HG02870 (cell line): ENCODE measurements around the gene VTI1B.
"Not testable (repeated sequence)": the region's sequence is repeated elsewhere in the genome, so short reads cannot be mapped to it uniquely, and the experiment has no call there.

Experiments
- ATAC-seq: cut with Tn5 transposase; IDR thresholded peaks from one replicate; pipeline ENCODE4 v1.9.1; 2021; ENCODE audit warnings: mild to moderate bottlenecking, moderate library complexity; ENCODE audit not compliant: unreplicated experiment

Gene VTI1B, protein sequence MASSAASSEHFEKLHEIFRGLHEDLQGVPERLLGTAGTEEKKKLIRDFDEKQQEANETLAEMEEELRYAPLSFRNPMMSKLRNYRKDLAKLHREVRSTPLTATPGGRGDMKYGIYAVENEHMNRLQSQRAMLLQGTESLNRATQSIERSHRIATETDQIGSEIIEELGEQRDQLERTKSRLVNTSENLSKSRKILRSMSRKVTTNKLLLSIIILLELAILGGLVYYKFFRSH

DNA sequence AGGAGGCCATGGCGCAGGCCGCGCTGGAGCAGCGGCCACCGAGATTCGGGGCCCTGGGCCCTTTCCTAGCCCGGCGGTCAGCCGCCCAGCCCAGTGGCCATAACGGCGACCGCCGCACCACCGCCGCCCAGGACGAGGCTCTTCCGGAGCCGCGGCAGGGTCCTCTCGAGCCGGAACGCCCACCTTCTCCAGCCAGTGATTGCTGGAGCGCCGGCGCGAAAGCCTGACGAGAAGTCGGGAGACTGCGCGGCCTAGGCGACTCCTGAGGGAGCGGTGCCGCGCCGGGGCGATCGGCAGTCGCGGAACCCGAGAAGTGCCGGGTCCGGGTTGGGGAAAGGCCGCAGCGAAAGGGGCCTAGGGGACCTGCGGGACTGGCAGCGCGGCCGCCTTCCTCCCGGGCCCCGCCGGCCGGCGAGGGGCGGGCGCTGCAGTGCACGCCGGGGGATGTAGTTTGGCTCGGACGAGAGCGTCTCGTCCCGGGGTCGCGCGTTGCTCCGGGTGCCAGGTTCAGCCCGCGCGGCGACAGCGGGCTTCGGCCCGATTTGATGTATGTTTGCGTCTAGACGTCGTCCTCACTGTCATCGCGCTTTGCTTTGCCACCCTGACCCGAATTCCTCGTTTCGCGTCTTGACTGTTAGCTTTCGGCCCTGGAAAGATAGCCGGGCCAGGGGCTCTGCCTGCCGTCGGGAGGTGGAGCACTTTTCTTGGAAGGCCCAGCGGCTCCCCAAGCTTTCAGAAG, at the start of gene VTI1B:
TSS of gene VTI1B (minus strand) at position 153 of the 739 bp plus-strand sequence. CDS start at position 10, 143 bp downstream.
- ATAC-seq, result peak; percentile 77

DNA sequence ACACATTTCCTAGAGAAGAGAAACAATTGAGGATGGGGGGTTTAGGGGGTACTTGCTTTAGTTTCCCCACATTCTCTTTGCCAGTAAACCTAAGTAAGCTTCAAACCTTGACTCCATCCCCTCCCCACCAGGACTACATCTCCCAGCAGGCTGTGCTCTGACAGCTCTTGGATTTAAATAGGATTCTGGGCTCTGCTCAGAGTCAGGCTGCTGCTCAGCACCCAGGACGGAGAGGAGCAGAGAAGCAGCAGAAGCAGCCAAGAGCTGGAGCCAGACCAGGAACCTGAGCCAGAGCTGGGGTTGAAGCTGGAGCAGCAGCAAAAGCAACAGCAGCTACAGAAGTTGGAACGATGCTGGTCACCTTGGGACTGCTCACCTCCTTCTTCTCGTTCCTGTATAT, 47.9 kb upstream of the VTI1B start:
- no peak for ATAC-seq

DNA sequence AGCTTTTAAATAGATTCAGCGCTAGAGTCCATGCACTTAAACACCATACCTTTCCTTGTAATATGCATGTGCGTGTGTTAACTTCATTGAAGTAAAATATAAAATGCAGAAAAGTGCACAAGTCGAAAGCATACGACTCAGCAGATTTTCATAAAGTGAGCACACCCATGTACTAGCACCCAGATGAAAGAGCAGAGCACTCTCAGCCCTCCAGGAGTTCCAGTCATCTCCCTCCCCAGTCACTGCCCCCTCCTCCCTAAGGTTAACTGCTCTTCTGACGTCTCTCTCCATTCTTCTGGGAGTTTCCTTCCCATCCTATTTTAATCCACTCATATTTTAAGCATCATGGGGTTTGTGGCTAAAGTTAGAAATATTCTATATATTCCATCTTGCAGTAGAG, 47.4 kb upstream of the VTI1B start:
- no peak for ATAC-seq

DNA sequence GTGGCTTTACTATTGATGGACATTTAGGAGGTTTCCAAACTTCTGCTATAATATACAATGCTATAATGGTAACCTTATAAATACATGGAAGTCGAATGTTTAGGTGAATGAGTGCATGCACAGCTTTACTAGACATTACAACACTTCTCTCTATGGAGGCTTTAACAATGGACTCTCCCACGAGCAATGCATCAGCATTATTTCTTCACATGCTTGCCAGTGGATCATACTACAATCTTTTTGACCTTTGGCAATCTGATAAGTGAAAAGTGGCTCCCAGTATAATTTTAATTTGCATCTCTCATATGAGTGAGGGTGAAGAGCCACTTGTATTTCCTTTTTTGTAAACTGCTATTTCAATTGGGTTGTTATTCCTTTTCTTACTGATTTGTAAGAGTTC, 45.4 kb upstream of the VTI1B start:
- no peak for ATAC-seq

DNA sequence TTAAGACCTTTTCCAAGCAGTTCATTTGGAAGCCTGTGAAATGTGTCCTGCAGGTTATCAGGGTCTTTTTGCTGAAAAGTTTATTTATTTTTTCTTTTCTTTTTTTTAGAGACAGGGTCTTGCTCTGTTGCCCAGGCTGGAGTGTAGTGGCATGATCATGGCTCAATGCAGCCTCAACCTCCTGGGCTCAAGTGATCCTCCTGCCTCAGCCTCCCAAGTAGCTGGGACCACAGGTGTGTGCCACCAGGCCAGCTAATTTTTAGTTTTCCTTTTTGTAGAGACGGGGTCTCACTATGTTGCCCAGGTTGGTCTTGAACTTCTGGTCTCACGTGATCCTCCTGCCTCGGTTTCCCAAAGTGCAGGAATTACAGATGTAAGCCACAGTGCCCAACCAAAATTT, 45.0 kb upstream of the VTI1B start:
- ATAC-seq, result not testable (repeated sequence)

DNA sequence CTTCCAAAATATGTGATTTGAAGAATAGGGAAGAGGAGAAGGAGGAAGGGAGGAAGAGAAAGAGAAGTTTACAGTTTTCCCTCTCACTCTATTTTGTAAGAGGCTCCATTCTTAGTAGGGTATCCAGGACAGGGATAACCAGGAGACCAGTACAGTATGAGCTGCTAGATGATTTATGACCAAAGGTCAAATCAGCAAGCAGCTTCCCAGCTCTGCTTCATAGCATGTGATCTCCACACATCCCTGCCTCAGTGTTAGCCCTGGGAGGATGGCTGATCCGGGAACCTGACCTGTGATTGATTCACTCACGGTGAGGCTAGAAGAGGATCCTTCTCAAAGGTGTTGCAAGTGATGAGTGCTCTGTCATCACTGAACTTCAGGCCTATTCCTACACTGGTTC, 43.8 kb upstream of the VTI1B start:
- no peak for ATAC-seq

DNA sequence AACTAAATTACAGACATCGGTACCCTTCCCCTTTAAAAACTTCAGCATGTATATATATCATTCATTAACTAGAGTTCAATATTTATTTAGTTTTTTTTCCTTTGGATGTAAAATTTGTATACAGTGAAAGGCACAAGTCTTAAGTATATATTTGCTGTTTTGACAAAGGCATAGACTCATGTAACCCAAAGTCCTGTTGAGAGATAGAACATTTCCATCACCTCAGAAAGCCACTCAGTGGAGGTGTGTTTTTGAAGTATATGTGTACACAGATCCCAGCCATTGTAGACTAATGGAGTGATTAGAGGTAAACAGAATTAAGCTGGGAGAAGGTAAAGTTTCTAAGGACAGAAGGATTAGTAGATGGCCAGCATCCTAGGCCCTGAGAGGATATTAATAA, 42.6 kb upstream of the VTI1B start:
- ATAC-seq, result no peak

DNA sequence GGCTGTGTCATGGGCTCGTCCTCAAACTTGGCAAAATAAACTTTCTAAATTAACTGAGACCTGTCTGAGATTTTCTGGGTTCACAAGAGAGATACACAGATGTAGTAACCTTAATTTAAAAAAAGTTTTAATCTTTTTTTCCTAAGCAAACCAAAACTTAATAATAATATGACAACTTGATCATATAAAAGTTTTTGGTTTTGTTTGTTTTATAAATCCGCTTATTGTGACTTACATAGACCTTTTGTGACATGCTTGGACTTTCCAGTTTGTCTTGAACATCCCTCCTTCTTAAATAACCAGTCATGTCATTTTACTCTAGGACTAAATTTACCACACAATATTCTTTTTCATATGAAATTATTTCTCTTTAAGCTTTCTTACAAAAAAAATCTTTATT, 35.8 kb upstream of the VTI1B start:
- no peak for ATAC-seq

DNA sequence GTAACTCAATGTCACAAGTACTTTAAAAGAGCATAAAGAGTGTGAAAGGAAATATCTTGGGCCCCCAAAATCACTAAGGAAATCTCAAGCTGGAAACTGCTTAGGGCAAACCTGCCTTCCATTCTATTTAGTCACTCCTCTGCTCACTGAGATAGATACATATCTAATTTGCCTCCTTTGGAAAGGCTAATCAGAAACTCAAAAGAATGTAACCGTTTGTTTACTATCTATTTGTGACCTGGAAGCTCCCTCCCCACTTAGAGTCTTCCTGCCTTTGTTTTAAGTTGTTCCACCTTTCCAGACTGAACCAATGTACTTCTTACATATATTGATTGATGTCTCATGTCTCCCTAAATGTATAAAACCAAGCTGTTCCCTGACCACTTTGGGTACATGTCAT, 35.4 kb upstream of the VTI1B start:
- ATAC-seq, result not testable (repeated sequence)

DNA sequence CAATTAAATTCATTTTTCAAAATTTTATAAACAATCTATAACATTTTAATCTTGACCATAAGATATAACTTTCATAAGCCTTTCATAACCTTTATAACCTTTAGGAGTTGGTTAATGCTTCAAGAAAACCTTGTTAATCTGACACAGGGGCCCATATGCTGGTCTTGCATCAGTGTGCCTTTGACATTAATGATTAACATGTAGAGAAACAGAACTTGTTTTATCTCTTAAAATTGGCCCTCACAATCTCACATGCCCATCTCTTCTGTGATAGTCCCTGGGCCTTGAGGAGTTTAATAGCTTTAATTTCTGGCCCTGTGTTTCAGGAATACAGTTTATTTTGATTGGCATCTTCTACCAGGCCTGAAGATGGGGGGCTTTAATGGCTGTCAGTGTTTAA, 34.9 kb upstream of the VTI1B start:
- not testable (repeated sequence) for ATAC-seq

DNA sequence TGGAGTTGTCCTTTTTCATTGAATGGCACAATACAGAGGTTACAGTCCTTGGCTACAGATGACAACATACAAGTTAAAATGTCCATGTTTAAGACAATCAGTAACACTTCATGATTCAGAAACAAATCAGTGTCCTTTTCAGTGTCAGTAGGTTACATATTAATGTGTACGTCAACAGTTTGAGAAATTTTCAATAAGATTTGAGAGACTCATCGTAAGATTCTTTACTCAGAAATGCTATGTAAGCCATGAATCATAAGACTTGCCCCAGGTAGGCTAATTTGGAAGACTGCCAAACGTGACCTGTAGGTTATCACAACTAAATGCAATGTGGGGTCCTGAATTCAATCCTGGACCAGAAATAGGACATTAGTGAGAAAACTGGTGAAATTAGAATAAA, 30.8 kb upstream of the VTI1B start:
- no peak for ATAC-seq

DNA sequence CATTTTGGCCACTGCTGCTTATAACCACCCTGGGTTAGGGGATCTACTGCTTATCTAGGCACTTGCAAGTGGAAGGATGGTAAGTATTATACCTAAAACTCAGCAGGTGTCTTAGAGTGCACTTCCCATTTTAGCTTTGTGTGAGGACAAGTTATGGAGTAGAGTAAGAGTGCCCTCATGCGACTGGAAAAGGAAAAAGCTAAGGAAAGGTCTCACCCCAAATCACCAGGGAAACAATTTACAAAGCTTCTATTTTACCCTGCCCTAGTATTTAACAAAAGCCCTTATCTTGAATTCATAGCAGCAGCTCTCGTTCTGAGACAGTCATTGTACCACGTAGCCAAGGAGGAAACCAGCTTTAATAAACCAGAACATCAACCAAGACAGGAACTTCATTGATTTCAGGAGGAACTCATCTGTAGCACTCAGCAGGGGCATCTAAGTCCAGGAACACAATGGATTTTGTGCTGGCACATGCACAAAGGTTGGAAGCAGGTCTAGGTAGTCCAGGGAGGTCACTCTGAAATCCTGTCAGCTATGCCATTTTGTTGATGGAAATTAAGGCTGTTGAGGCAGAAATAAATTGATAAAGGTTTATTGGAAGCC, 30.2 kb upstream of the VTI1B start:
- ATAC-seq, result no peak

DNA sequence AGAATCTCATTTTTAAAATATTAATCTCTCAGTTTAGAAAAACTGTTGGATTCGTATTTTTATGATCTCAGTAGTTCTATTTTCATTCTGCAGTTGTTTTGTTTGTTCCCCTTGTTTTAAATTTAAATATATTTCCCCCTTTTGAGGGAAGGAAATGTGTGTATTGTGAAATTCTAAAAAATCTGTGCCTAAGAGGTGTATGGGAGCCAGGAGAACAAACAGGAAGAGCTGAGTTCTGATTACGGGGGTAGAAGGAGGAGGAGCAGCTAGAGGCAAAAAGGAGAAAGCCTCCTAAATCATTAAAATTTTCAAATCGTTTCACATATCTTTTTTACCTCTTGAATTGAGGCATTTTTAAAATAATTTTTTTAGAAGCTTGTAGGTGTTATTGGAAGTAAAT, 29.6 kb upstream of the VTI1B start:
- ATAC-seq, result no peak

DNA sequence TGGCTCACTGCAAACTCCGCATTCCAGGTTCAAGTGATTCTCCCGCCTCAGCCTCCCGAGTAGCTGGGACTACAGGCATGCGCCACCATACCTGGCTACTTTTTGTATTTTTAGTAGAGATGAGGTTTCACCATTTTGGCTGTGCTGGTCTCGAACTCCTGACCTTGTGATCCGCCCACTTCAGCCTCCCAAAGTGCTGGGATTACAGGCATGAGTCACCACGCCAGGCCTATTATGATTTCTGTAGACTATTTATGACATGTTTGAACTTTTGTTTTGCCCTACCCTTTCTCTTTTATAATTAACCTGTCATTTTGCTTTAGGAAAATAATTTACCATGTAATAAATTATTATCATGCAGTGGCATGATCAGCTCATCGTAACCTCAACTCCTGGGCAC, 27.1 kb upstream of the VTI1B start, which contains the start of gene RDH12:
TSS of gene RDH12 (plus strand) at position 395 of the 400 bp plus-strand sequence. CDS start 20,757 bp downstream, outside the sequence.
- ATAC-seq, result not testable (repeated sequence)

DNA sequence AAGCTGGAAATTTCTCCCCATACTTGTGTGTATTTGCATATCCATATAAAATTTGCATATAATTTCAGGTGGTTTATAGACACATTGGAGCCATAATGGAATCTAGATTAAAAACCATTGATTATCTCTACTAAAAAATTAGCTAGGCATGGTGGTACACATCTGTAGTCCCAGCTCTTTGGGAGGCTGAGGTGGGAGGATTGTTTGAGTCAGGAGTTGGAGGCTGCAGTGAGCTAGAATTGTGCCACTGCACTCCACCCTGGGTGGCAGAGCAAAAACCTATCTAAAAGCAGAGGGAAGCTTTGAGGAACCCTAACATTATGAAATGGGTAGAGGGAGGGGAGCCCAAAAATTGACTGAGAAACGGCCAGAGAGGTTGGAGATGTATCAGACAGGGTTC, 23.7 kb upstream of the VTI1B start:
- ATAC-seq, result no peak

DNA sequence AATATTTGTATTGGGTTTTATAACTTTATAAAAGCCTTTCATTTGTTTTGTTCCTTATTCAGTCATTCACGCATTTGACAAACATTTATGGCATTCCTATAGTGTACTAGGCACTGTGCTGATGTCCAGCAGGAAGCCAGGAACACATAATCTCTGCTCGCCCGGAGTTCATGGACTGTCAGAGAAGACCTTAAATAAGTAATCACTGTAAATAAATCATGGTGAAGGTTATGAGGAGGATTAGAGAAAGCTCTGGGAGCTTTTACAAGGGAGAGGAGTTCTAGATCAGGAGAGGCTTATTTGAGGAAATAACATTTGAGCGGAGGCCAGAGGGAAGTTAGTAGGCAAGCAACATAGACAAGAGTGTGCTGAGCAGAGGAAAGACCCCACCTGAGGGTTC, 22.6 kb upstream of the VTI1B start:
- no peak for ATAC-seq

DNA sequence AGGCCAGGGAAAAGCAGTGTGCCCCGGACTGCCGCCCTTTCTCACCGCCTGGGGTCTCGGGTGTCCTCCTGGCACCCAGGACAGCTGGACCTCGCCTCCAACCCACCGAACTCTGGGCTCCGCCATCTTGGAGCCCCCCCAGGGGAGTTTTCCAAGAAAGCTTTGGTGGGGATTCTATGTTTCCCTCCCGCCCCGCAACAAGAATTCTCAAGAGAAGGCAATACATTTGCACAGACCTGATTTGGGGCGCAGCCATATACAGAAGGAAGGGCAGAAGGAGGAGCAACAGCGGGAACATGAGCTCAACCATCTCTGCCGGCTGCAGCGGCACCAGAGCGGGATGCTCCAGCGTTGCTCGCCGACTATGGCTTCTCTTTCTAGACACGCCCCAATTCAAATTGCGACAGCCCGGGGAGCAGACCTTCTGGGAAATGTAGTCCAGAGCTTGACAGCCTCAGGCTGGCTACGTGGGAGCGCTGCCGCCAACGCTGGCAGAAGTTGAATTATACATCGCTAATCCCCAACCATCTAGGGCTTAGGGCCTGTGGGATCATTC, 21.0 kb upstream of the VTI1B start, which contains the start of gene RDH11:
TSS of gene RDH11 (minus strand) at position 371 of the 556 bp plus-strand sequence. CDS start at position 310, 61 bp downstream.
- ATAC-seq, result peak; percentile 84

DNA sequence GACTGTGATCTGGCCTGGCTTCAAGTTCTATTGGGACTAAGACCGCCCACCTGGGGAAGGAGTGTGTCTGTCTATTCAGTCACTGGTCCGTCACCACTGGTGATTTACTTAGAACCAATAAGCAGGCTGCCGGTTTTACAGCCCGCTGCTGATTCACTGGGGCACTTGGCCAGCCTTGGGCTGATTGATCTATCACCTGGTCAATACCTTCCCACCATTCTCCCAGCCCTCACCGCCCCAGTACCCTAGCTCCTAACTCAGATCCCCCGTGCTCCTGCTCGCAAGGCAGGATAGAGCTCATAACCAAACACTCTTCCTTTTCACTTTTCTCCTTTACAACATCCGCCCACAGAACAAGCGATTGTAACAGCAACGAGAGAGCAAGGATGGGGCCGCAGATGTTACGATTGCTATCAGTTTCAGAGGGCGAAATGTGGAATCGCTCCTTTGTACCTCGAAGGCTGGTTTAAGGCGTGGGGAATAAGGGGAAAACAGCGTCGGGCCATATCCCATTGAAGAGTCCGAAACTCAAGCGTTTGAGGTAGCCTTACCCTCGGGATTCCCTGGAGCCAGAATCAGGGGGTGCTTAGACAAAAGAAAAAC, 20.5 kb upstream of the VTI1B start:
- peak; percentile 89 for ATAC-seq

DNA sequence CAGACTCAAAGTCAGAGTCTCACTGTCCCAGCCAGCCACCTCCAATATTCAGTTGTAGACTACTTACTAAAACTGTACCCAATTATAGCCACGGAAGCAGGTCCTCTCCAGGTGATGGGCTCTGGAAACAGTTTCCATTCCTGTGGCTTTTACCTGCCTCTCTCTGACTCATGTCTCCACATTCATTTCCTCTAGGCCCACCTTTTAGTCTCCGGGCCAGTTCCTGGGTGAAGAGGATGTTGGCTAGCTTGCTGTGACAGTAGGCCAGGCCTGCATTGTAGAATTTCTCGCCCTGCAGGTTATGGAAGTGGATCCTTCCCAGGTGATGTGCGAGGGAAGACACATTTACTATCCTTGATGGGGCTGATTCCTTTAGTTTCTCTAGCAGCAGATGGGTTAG, 15.6 kb upstream of the VTI1B start:
- no peak for ATAC-seq

DNA sequence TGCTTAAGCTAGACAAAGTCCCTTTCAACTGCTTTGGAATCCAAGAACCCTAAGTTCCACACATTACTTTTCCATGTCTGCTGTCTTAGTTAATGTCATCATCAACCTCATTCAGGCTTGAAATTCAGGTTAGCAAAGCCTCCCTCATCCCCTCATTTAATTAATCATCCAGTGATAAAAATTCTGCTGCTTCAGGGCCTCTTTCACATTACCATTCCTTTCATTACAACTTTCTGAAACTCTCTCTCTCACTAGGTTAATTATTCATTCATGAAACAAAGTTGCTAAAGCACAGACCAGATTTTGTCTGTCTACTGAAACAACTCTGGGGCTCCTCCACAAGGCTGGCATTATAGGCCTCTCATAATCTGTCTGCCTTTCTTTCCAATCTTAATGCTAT, 9.4 kb upstream of the VTI1B start:
- ATAC-seq, result no peak

DNA sequence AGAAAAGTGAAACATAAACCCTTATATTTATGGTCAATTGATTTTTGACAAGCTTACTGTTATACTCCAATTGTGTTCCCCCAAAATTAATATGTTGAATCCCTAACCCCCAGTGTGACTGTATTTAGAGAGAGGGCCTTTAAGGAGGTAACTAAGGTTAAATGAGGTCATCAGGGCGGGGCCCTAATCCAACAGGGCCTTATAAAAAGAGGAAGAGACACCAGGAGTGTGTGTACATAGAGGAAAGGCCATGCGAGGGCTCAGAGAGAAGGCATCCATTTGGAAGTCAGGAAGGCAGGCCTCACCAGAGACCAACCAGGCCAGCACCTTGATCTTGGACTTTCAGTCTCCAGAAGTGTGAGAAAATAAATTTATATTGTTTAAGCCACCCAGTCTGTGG, 6.5 kb upstream of the VTI1B start:
- no peak for ATAC-seq
